Neural progenitor cell (in vitro differentiated cells): ENCODE results near the gene LHFPL2. TPM values are rescaled to one million over a fixed set of nuclear protein-coding genes. Genes with fewer than 3 reads are reported as not detected.
A peak's percentile ranks its signal among the peaks of the same experiment; 100 is the strongest.

Source experiments
- DNase-seq: peaks from one replicate; pipeline ENCODE4 v3.0.0-alpha.2; 2016; ENCODE audit warnings: low spot score
- H2AFZ ChIP-seq: fragments of 200-600 bp; sonication (generic); replicated peaks from 2 replicates; pipeline ENCODE4 v1.6.1; 2016; ENCODE audit warnings: antibody characterized with exemption
- H3F3A ChIP-seq: fragments of 200-600 bp; sonication (generic); 2 replicates; pipeline ENCODE4 v1.6.1; 2016; ENCODE audit warnings: antibody characterized with exemption, low read depth
- H3K27ac ChIP-seq: fragments of 200-600 bp; sonication (generic); 2 replicates; pipeline ENCODE4 v1.5.1; 2016; ENCODE audit warnings: mild to moderate bottlenecking
- H3K27me3 ChIP-seq: fragments of 200-600 bp; sonication (generic); 2 replicates; pipeline ENCODE4 v1.6.1; 2016; ENCODE audit warnings: mild to moderate bottlenecking, moderate library complexity
- H3K36me3 ChIP-seq: fragments of 200-600 bp; sonication (generic); 2 replicates; pipeline ENCODE4 v1.5.1; 2016
- H3K4me1 ChIP-seq: fragments of 200-600 bp; sonication (generic); 2 replicates; pipeline ENCODE4 v1.6.1; 2016; ENCODE audit warnings: mixed run types
- H3K4me2 ChIP-seq: fragments of 200-600 bp; sonication (generic); 2 replicates; pipeline ENCODE4 v1.6.1; 2016
- H3K4me3 ChIP-seq: fragments of 200-600 bp; sonication (generic); 2 replicates; pipeline ENCODE4 v1.5.1; 2016
- H3K79me2 ChIP-seq: fragments of 200-600 bp; sonication (generic); 2 replicates; pipeline ENCODE4 v1.6.1; 2016; ENCODE audit warnings: low read depth
- H3K9ac ChIP-seq: fragments of 200-600 bp; sonication (generic); 2 replicates; pipeline ENCODE4 v1.6.1; 2016
- H3K9me3 ChIP-seq: fragments of 200-600 bp; sonication (generic); 2 replicates; pipeline ENCODE4 v1.5.1; 2016; ENCODE audit warnings: low read depth
- H4K20me1 ChIP-seq: fragments of 200-600 bp; sonication (generic); 2 replicates; pipeline ENCODE4 v1.6.1; 2016; ENCODE audit warnings: low read depth
- H3K27ac Mint-ChIP-seq: 3 replicates; pipeline ENCODE4 v1.8.0; 2021; ENCODE audit warnings: mixed read lengths
- H3K27me3 Mint-ChIP-seq: 2 replicates; pipeline ENCODE4 v1.8.0; 2022; ENCODE audit warnings: low read depth, mild to moderate bottlenecking, inconsistent platforms, moderate library complexity, mixed read lengths; ENCODE audit not compliant: insufficient read depth
- H3K36me3 Mint-ChIP-seq: 3 replicates; pipeline ENCODE4 v1.8.0; 2021; ENCODE audit warnings: mixed read lengths
- H3K4me1 Mint-ChIP-seq: 3 replicates; pipeline ENCODE4 v1.8.0; 2021; ENCODE audit warnings: mixed read lengths
- H3K4me3 Mint-ChIP-seq: 3 replicates; pipeline ENCODE4 v1.8.0; 2021; ENCODE audit warnings: mild to moderate bottlenecking, moderate library complexity, mixed read lengths
- H3K9me3 Mint-ChIP-seq: 3 replicates; pipeline ENCODE4 v1.8.0; 2020; ENCODE audit warnings: mixed read lengths
- CTCF ChIP-seq: fragments of 200-600 bp; sonication (generic); IDR thresholded peaks from 2 replicates; pipeline ENCODE4 v1.5.1; 2017; ENCODE audit warnings: antibody characterized with exemption, mild to moderate bottlenecking
- EZH2 ChIP-seq: fragments of 200-600 bp; sonication (generic); IDR thresholded peaks from 2 replicates; pipeline ENCODE4 v1.6.1; 2017; ENCODE audit warnings: antibody characterized with exemption, mild to moderate bottlenecking, moderate library complexity
- EZH2phosphoT487 ChIP-seq: fragments of 200-600 bp; sonication (generic); IDR thresholded peaks from 2 replicates; pipeline ENCODE4 v1.6.1; 2017; ENCODE audit warnings: antibody characterized with exemption
- total RNA-seq: library from RNA; depleted of rRNA; stranded (reverse); fragments of >200 nt; gene quantifications from 2 replicates; pipeline ENCODE4 v1.2.3, GENCODE V29; 2015; ENCODE audit warnings: low replicate concordance

LHFPL2 gene
- total RNA-seq, 1 donor from 2014 or later, result 21.1 TPM

- H2AFZ ChIP-seq, result no peak overlapping the region
- no peaks in the 10 kb centered on the region for H3K36me3 ChIP-seq
- H3F3A ChIP-seq, result no peaks in the 10 kb centered on the region
- no peak overlapping the region for H3K4me3 Mint-ChIP-seq
- TF ChIP-seq EZH2, result no peak
- no peak for TF ChIP-seq CTCF
- no peak for TF ChIP-seq EZH2phosphoT487
- H3K4me3 ChIP-seq, result no peak overlapping the region
- H3K36me3 Mint-ChIP-seq, result peaks cover 2% of the 10 kb centered on the region
- H3K27ac ChIP-seq, result no peak overlapping the region
- H3K4me1 Mint-ChIP-seq, result peaks cover 10% of the 10 kb centered on the region
- no peaks in the 10 kb centered on the region for H3K79me2 ChIP-seq
- H3K27me3 ChIP-seq, result no peaks in the 10 kb centered on the region
- H3K4me2 ChIP-seq, result no peak overlapping the region
- H4K20me1 ChIP-seq, result peaks cover 8% of the 10 kb centered on the region
- H3K4me1 ChIP-seq, result peaks cover 12% of the 10 kb centered on the region
- peak overlapping the region; percentile 45 for H3K27ac Mint-ChIP-seq
- no peaks in the 10 kb centered on the region for H3K27me3 Mint-ChIP-seq
- H3K9ac ChIP-seq, result no peak overlapping the region
- no peaks in the 10 kb centered on the region for H3K9me3 ChIP-seq
- no peaks in the 10 kb centered on the region for H3K9me3 Mint-ChIP-seq
- DNase-seq, result no peak
Measured at GRCh38 chr5:78501411-78502352, 146.9 kb downstream of the LHFPL2 start.

GRCh38 chr5:78500871-78501270, 147.7 kb downstream of the LHFPL2 start:
- TF ChIP-seq EZH2phosphoT487 (no peak), EZH2 (no peak), CTCF (no peak)
- no peak for DNase-seq
- no peak overlapping the region for H3K27ac Mint-ChIP-seq
- H2AFZ ChIP-seq, result no peak overlapping the region
- no peaks in the 10 kb centered on the region for H3F3A ChIP-seq
- peaks cover 10% of the 10 kb centered on the region for H3K4me1 ChIP-seq
- no peaks in the 10 kb centered on the region for H3K9me3 Mint-ChIP-seq
- H3K9ac ChIP-seq, result no peak overlapping the region
- H3K4me1 Mint-ChIP-seq, result peaks cover 11% of the 10 kb centered on the region
- H3K9me3 ChIP-seq, result no peaks in the 10 kb centered on the region
- H4K20me1 ChIP-seq, result peaks cover 3% of the 10 kb centered on the region
- H3K4me2 ChIP-seq, result no peak overlapping the region
- H3K27me3 Mint-ChIP-seq, result no peaks in the 10 kb centered on the region
- no peak overlapping the region for H3K4me3 ChIP-seq
- H3K27ac ChIP-seq, result no peak overlapping the region
- no peaks in the 10 kb centered on the region for H3K27me3 ChIP-seq
- H3K36me3 Mint-ChIP-seq, result peaks cover 3% of the 10 kb centered on the region
- H3K4me3 Mint-ChIP-seq, result no peak overlapping the region
- H3K36me3 ChIP-seq, result no peaks in the 10 kb centered on the region
- no peaks in the 10 kb centered on the region for H3K79me2 ChIP-seq

DNA sequence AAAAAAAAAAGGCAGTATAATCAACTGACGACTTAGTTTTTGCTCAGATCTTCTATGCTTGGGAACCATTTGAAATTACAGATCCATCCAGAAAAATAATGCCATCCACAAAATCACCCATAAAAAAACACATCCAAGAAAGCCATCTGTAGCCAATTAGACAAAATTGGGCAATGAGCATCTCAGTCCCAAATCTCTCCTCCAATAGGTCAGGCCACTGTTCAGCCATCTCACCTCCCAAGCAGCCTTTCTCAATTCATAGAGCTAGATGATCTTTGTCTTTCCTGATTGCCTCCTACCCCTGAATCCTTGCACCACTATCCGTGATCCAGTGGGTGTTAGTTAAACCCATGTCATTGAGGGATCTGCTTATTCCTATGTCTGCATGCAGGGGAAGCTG, 148.5 kb downstream of the LHFPL2 start:
- no peaks in the 10 kb centered on the region for H3K9me3 ChIP-seq
- H2AFZ ChIP-seq, result no peak overlapping the region
- Mint-ChIP-seq H3K27ac (no peak overlapping the region), H3K9me3 (no peaks in the 10 kb centered on the region), H3K4me3 (no peak overlapping the region), H3K4me1 (peaks cover 15% of the 10 kb centered on the region), H3K27me3 (no peaks in the 10 kb centered on the region), H3K36me3 (peaks cover 3% of the 10 kb centered on the region)
- no peaks in the 10 kb centered on the region for H4K20me1 ChIP-seq
- TF ChIP-seq EZH2, result no peak
- no peak for TF ChIP-seq EZH2phosphoT487
- no peak for TF ChIP-seq CTCF
- peaks cover 18% of the 10 kb centered on the region for H3K4me1 ChIP-seq
- H3K9ac ChIP-seq, result no peak overlapping the region
- no peaks in the 10 kb centered on the region for H3K36me3 ChIP-seq
- peaks cover 4% of the 10 kb centered on the region for H3K79me2 ChIP-seq
- H3K4me3 ChIP-seq, result no peak overlapping the region
- DNase-seq, result no peak
- H3K27me3 ChIP-seq, result no peaks in the 10 kb centered on the region
- H3K27ac ChIP-seq, result no peak overlapping the region
- H3K4me2 ChIP-seq, result no peak overlapping the region
- H3F3A ChIP-seq, result no peaks in the 10 kb centered on the region
